Vagina (tissue), 2 donors: Measurements from ENCODE around the gene SRSF12.

ENCODE experiments used
- POLR2A ChIP-seq, 2 donors: fragments of 450-650 bp; IDR thresholded peaks; one replicate each; pipeline ENCODE4 v1.6.1; 2017; ENCODE audit warnings: antibody characterized with exemption in 2 of 2, mild to moderate bottlenecking in 2 of 2, moderate library complexity in 2 of 2
- POLR2AphosphoS5 ChIP-seq, 2 donors: sonication (generic); formaldehyde crosslinking; IDR thresholded peaks; one replicate each; pipeline ENCODE4 v1.9.0; 2017; ENCODE audit warnings: antibody characterized with exemption in 2 of 2, mild to moderate bottlenecking in 2 of 2, low read depth in 1 of 2; ENCODE audit not compliant: insufficient read depth in 1 of 2
- TF ChIP-seq, protein P1 (sequence below), 3 experiments: fragments of 450-650 bp in 2 of 3; fragments of 200-600 bp in 1 of 3; sonication (generic) in 1 of 3; IDR thresholded peaks; one replicate each; pipeline ENCODE4 v1.5.1; 2017 to 2019; ENCODE audit warnings: antibody characterized with exemption in 3 of 3, mild to moderate bottlenecking in 2 of 3, moderate library complexity in 2 of 3

DNA sequence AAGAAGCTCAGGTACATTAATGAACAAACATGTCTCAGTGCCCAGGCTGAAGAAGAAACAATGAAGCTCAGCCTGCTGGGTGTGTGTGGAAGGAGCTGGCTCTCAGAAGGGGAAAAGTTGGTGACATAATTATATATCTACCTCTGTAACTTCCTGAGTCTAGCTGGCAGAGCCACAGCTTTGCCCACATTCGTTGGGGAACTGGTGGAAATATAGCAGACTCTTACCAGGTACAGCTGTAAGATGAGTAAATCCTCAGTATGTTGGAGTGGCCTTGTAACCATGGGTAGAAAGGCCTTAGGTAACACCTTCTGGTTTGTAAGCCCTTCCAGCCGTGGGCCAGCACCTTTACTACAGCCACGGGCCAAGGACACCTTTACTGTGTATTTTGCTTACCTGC lies 67.2 kb downstream of the SRSF12 start:
- TF ChIP-seq, protein P1, sequence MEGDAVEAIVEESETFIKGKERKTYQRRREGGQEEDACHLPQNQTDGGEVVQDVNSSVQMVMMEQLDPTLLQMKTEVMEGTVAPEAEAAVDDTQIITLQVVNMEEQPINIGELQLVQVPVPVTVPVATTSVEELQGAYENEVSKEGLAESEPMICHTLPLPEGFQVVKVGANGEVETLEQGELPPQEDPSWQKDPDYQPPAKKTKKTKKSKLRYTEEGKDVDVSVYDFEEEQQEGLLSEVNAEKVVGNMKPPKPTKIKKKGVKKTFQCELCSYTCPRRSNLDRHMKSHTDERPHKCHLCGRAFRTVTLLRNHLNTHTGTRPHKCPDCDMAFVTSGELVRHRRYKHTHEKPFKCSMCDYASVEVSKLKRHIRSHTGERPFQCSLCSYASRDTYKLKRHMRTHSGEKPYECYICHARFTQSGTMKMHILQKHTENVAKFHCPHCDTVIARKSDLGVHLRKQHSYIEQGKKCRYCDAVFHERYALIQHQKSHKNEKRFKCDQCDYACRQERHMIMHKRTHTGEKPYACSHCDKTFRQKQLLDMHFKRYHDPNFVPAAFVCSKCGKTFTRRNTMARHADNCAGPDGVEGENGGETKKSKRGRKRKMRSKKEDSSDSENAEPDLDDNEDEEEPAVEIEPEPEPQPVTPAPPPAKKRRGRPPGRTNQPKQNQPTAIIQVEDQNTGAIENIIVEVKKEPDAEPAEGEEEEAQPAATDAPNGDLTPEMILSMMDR (IDR thresholded peaks at IDR 0.05) = no peak
- no peak for TF ChIP-seq POLR2A (IDR thresholded peaks at IDR 0.05)
- TF ChIP-seq POLR2AphosphoS5 (IDR thresholded peaks at IDR 0.05; ENCODE audit: insufficient read depth in 1 of 2, low read depth in 1 of 2) = no peak
